SU-DHL-6 (cell line): ENCODE results near the gene CES4A.

Experiments
- CTCF ChIP-seq: fragments of 200-600 bp; sonication (generic); IDR thresholded peaks from one replicate; pipeline ENCODE4 v1.5.1; 2017; ENCODE audit warnings: antibody characterized with exemption, mild to moderate bottlenecking, low read length, moderate library complexity; ENCODE audit not compliant: insufficient read depth, poor library complexity, severe bottlenecking
- EZH2phosphoT487 ChIP-seq: fragments of 200-600 bp; sonication (generic), shearing (Covaris generic); conservative IDR thresholded peaks from 2 replicates; pipeline ENCODE4 v1.6.1; 2018; ENCODE audit warnings: mild to moderate bottlenecking, antibody characterized with exemption, low read length, moderate library complexity, mixed read lengths

GRCh38 chr16:66973716-66974115 is 14.7 kb upstream of the CES4A start:
- TF ChIP-seq CTCF = no peak
- no peak for TF ChIP-seq EZH2phosphoT487
